Measurements from ENCODE around the gene PTPN22. TPM values are rescaled to one million over a fixed set of nuclear protein-coding genes. Genes with fewer than 3 reads are reported as not detected.

PTPN22 gene
- total RNA-seq, 1 donor from 2014 or later: 68.7 TPM

- intact Hi-C loops (cut with micrococcal nuclease): no loop called here
Measured at GRCh38 chr1:113887402-113888175, 16.1 kb upstream of the PTPN22 start, which contains the start of gene BCL2L15. TSS of gene BCL2L15 (minus strand) at chr1:113887581. CDS start at chr1:113887375, 206 bp downstream.

- intact Hi-C loops (cut with micrococcal nuclease): no loop called here
Measured at GRCh38 chr1:113886417-113887401, 15.2 kb upstream of the PTPN22 start.

GRCh38 chr1:113881661-113882060 lies 10.1 kb upstream of the PTPN22 start:
- intact Hi-C loops (cut with micrococcal nuclease): no loop called here

GRCh38 chr1:113879739-113880038 lies 8.2 kb upstream of the PTPN22 start:
- intact Hi-C loops (cut with micrococcal nuclease): no loop called here

GRCh38 chr1:113876176-113876575 lies 4.7 kb upstream of the PTPN22 start:
- intact Hi-C loops (cut with micrococcal nuclease): no loop called here

GRCh38 chr1:113875714-113876113 lies 4.2 kb upstream of the PTPN22 start:
- intact Hi-C loops (cut with micrococcal nuclease): no loop called here

GRCh38 chr1:113874012-113874879 lies 2.7 kb upstream of the PTPN22 start:
- intact Hi-C loops (cut with micrococcal nuclease): loop anchor here (5.0 kb wide), 1 partner anchor 37 kb away; no protein-coding TSS in a partner anchor

GRCh38 chr1:113872219-113872935 lies 865 bp upstream of the PTPN22 start:
- intact Hi-C loops (cut with micrococcal nuclease): loop anchor here (5.0 kb wide), 1 partner anchor 35 kb away; no protein-coding TSS in a partner anchor

- intact Hi-C loops (cut with micrococcal nuclease): loop anchor here (1.0 to 5.0 kb wide), 5 partner anchors 33 to 480 kb away; partner anchors contain the start of genes DCLRE1B, MAGI3 and RSBN1
Measured at GRCh38 chr1:113870778-113871177, 734 bp downstream of the PTPN22 start.

- intact Hi-C loops (cut with micrococcal nuclease): no loop called here
Measured at GRCh38 chr1:113868387-113869083, 3.0 kb downstream of the PTPN22 start.

GRCh38 chr1:113861641-113862040 lies 9.9 kb downstream of the PTPN22 start:
- intact Hi-C loops (cut with micrococcal nuclease): no loop called here

GRCh38 chr1:113860891-113861290 lies 10.6 kb downstream of the PTPN22 start:
- intact Hi-C loops (cut with micrococcal nuclease): no loop called here

GRCh38 chr1:113859478-113860175 lies 11.9 kb downstream of the PTPN22 start:
- intact Hi-C loops (cut with micrococcal nuclease): no loop called here

- intact Hi-C loops (cut with micrococcal nuclease): no loop called here
Measured at GRCh38 chr1:113858982-113859381, 12.5 kb downstream of the PTPN22 start.

GRCh38 chr1:113858418-113858817 lies 13.1 kb downstream of the PTPN22 start:
- intact Hi-C loops (cut with micrococcal nuclease): no loop called here

- intact Hi-C loops (cut with micrococcal nuclease): no loop called here
Measured at GRCh38 chr1:113857776-113858175, 13.7 kb downstream of the PTPN22 start.

- intact Hi-C loops (cut with micrococcal nuclease): no loop called here
Measured at GRCh38 chr1:113856401-113856790, 15.1 kb downstream of the PTPN22 start.

GRCh38 chr1:113855630-113856400 lies 15.7 kb downstream of the PTPN22 start:
- intact Hi-C loops (cut with micrococcal nuclease): no loop called here
